C4-2B (cell line): ENCODE measurements around the gene EMID1.

Source experiments
- ZFX ChIP-seq: fragments of 450-650 bp; IDR thresholded peaks from 2 replicates; pipeline ENCODE4 v1.6.1; 2017
- TF ChIP-seq, protein P1 (sequence below): fragments of 450-650 bp; conservative IDR thresholded peaks from 2 replicates; pipeline ENCODE4 v1.5.1; 2017; ENCODE audit warnings: mild to moderate bottlenecking

DNA sequence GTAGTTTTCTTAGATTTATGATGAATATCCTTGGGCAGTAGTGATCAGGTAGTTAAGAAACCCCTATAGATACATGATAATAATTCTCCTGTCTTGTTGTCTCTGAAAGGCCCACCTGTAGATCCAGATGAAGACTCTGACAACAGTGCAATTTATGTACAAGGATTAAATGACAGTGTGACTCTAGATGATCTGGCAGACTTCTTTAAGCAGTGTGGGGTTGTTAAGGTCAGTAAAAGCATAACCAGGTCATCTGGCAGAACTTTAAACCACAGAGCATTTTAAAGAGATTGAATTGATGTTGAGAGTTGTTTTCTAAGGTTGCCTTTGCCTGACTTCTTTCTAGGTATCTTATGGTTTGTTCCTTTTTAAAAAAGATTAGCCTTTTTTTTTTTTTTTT, 86.7 kb downstream of the EMID1 start:
- TF ChIP-seq, protein P1, sequence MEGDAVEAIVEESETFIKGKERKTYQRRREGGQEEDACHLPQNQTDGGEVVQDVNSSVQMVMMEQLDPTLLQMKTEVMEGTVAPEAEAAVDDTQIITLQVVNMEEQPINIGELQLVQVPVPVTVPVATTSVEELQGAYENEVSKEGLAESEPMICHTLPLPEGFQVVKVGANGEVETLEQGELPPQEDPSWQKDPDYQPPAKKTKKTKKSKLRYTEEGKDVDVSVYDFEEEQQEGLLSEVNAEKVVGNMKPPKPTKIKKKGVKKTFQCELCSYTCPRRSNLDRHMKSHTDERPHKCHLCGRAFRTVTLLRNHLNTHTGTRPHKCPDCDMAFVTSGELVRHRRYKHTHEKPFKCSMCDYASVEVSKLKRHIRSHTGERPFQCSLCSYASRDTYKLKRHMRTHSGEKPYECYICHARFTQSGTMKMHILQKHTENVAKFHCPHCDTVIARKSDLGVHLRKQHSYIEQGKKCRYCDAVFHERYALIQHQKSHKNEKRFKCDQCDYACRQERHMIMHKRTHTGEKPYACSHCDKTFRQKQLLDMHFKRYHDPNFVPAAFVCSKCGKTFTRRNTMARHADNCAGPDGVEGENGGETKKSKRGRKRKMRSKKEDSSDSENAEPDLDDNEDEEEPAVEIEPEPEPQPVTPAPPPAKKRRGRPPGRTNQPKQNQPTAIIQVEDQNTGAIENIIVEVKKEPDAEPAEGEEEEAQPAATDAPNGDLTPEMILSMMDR, result no peak
- no peak for TF ChIP-seq ZFX
